Fibroblast of villous mesenchyme (primary cell): ENCODE data around the gene CLASRP. TPM values are rescaled to one million over a fixed set of nuclear protein-coding genes. Genes with fewer than 3 reads are reported as not detected.

Experiments used
- DNase-seq: peaks from one replicate; pipeline ENCODE4 v3.0.0-alpha.2; 2010; ENCODE audit warnings: low read depth
- H3K4me3 ChIP-seq: 2 replicates; pipeline ENCODE4 v1.5.1; 2011; ENCODE audit warnings: low read depth, mild to moderate bottlenecking, low read length
- CTCF ChIP-seq: IDR thresholded peaks from 2 replicates; pipeline ENCODE4 v1.5.1; 2012; ENCODE audit warnings: low read depth, mild to moderate bottlenecking, low read length; ENCODE audit not compliant: insufficient read depth
- total RNA-seq: library from RNA; depleted of rRNA; stranded (reverse); fragments of >200 nt; gene quantifications from 2 replicates; pipeline ENCODE4 v1.2.3, GENCODE V29; 2012

Gene CLASRP
- total RNA-seq, 1 donor: 16.4 TPM

- TF ChIP-seq CTCF: no peak
- H3K4me3 ChIP-seq: no peak overlapping the region
- no peak for DNase-seq
Measured at GRCh38 chr19:45112111-45112827, 73.4 kb downstream of the CLASRP start.

- DNase-seq: no peak
- H3K4me3 ChIP-seq: no peak overlapping the region
- TF ChIP-seq CTCF: no peak
Measured at GRCh38 chr19:45113628-45114027, 74.8 kb downstream of the CLASRP start.

- DNase-seq: no peak
- TF ChIP-seq CTCF: no peak
- no peak overlapping the region for H3K4me3 ChIP-seq
Measured at GRCh38 chr19:45114116-45114515, 75.3 kb downstream of the CLASRP start.

GRCh38 chr19:45115809-45116615 lies 77.2 kb downstream of the CLASRP start:
- H3K4me3 ChIP-seq: no peak overlapping the region
- TF ChIP-seq CTCF: no peak
- DNase-seq: no peak

- TF ChIP-seq CTCF: no peak
- peak; percentile 46 for DNase-seq
Measured at GRCh38 chr19:45117167-45117594, 78.3 kb downstream of the CLASRP start.

GRCh38 chr19:45117671-45118070 lies 78.8 kb downstream of the CLASRP start:
- DNase-seq: no peak
- no peak for TF ChIP-seq CTCF

More at GRCh38 chr19:45117167-45117594, 78.3 kb downstream of the CLASRP start:
- H3K4me3 ChIP-seq: no peak overlapping the region

More at GRCh38 chr19:45117671-45118070, 78.8 kb downstream of the CLASRP start:
- no peak overlapping the region for H3K4me3 ChIP-seq
